ENCODE results near the gene CLEC2L.

Gene CLEC2L

DNA sequence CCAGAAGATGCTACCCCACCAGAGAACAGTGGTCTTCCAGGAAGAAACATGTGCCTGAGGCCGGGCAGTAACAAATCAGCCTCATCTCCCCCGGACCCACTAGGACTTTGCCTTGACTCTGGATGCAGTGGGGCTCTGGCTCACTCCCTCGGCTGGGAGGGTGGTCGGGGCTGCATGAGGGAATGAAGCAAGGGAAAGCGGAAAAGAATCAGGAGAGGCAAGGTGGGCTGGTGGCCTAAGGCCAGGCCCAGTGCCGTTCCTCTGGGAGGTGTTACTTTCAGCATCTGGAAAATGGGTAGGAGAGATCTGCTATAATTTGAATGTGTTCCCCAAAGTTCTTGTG is 51.8 kb downstream of the CLEC2L start:
- no peak for DNase-seq (ENCODE audit: low spot score)

DNA sequence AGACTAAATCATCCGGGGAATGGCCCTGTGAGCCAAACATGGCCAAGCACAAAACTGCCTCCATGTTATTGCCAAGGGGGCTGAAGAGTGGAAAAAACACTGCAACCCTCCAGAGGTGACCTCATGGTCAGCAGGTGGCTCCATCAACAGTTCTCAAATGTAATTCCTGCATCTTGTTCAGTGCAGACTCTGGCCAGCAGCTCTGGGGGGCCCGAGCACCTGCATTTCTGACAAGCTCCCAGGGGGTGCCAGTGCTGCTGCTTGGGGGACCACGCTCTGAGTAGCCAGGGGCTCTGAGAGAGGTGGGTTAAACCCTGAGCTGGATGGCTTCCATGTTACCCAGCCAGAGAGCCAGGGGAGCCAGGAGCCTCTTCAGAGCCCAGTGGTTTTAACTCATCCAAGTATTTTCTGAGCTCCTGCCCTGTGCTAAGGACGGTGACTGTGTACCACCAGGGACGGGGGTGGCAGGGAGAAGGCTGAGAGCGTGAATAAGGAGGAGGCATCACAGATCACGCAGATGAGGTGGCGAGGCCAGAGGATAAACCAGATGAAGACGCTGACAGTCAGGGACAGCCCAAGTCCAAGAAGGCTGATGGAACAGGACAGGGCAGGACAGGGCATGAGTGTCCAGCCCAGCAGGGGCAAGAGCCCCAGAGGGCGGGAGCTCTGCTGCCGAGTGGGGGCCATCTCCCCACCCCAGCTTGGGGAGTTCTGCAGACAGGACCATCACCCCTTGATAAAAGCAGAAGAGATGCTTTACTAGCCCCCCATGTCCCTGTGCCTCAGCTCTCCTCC is 52.9 kb downstream of the CLEC2L start:
- no peak for DNase-seq (ENCODE audit: low spot score)

DNA sequence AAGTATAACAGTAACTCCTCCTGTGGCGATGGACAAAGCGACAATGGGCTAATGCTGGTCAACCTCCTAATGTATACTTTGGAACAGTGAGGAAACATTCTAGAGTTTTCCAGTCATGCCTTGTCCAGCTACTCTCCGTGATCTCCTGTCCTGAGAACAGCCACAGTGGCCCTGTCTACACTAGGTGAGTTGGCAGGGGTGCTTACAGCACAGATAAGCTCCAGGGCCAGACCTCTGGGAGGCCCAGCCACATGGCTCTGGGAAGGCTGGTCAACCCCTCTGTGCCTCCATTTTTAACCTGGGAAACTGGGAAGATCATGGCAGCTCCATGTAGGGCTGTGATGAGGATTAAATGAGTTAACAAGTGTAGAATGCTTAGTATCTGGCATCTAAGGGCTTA is 57.0 kb downstream of the CLEC2L start:
- no peak for DNase-seq (ENCODE audit: low spot score)

DNA sequence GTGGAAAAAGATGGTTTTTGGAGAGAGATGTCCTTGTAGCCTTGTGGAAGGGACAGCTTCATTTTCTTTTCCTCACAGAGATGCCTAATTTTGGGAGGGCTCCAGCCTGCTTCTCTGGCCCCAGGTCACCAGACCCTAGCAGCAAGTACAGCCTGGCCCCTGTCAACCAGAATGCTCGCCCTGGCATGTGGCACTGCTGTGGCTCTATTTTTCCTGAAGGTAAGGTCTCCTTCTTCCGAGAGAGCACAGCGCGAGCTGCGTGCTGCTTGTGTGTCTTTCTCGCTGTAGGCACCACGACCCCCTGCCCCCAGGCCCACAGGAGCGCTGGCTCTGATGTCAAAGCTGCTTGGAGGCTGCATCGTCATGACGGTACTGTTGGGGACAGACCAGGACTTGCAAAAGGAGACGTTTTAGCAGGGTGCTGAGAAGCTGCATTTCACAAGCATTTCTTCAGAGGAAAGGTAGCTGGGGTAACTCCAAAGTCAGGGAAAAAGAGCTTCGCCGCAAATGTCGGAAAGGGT is 58.7 kb downstream of the CLEC2L start:
- no peak for DNase-seq (ENCODE audit: low spot score)

DNA sequence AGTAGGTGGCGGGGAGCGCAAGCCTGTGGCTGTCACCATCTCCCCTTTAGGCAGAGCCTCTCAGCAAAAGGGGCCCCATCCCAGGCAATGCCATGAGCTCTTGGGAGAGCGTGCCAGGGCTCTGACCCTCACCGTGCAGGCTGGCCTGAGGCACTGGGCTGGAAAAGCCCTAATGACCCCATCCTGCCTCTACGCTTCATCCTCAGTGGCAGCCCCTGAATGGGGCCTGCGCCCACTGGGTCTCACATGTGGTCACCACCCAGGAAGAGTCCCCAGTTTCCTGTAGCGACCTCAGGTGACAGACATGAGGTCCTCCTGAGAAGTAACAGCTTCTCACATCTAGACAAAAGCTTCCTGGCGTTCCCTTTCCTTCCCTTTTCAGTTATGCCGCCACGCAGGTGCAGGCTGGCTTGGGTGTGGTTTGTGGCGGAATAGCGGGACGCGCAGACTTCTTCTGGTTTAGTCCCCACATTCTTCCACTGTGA is 59.2 kb downstream of the CLEC2L start:
- no peak for DNase-seq (ENCODE audit: low spot score)

DNA sequence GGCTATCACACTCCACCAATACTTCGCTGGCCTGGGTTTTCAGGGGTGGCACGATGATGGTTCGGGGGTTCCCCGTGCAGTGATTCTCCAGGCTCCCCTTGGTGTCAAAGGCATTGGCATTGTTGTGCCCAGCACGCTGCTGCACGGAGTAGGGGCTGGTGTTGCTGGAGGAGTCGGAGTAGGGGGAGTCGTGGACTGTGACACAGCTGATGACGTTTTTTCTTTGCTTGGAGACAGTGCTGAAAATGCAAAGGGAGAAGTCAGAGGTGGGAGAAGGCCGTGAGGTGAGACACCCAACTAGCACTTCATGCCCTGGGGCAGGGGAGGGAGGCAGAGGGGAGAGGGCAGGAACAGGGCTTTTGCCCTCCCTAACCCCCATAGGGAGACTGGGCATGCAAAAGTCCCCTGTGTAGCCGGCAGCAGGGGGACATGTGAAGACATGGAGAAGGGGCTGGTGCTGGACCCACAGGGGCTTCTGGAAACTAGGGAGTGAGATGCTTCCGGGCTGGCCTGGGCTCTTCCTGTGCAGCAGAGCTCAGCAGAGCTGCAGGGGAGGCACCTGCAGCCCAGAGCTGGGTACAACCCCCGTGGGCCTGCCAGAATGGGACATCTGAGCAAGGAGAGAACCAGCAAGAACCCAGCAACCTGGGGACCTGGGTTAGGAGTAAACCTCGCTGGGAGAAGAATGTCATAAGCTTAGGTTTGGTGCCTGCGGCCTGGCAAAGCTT is 60.5 kb downstream of the CLEC2L start:
- no peak for DNase-seq (ENCODE audit: low spot score)

DNA sequence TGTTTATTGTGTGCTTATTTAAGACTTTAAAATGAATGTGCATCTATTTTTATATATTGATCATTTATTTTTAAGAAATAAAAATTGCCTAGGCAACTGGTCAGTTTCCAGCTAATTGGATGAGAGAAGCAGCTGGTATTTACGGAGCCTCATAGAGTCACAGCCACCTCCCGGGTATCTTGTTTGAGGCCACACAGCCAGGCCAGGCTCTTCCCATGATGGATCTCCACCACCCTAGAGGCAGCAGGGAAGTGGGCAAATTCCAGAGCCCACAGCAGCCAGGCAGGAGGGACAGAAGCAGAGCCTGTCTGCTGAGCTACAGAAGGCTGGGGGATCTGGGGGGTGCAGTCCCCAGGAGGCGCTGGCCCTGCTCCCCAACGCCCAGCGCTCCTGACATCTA is 61.6 kb downstream of the CLEC2L start:
- no peak for DNase-seq (ENCODE audit: low spot score)

DNA sequence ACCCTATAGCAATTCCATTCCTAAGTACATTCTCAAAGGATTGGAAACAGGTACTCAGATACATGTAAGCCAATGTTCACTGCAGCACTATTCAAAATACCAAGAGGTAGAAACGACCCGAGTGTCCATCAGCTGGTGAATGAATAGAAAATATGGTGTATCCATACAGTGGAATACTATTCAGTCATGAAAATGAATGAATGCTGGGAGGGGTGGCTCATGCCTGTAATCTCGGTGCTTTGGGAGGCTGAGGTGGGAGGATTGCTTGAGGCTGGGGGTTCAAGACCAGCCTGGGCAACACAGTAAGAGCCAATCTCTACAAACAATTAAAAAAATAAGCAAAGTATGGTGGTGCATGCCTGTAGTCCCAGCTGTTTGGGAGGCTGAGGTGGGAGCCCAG is 62.8 kb downstream of the CLEC2L start:
- no peak for DNase-seq (ENCODE audit: low spot score)

DNA sequence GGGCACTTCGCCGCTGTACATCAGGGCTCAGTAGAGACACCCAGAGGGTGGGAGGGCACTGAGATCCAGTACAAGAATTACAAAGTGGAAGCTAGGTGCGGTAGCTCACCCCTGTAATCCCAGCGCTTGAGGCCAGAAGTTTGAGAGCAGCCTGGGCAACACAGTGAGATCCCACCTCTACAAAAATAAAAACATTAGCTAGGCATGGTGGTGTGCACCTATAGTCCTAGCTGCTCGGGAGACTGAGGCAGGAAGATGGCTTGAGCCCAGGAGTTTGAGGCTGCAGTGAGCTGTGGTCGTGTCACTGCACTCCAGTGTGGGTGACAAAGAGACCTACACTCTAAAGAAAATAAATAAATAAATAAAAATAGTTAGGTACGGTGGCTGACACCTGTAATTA is 64.0 kb downstream of the CLEC2L start:
- no peak for DNase-seq (ENCODE audit: low spot score)

DNA sequence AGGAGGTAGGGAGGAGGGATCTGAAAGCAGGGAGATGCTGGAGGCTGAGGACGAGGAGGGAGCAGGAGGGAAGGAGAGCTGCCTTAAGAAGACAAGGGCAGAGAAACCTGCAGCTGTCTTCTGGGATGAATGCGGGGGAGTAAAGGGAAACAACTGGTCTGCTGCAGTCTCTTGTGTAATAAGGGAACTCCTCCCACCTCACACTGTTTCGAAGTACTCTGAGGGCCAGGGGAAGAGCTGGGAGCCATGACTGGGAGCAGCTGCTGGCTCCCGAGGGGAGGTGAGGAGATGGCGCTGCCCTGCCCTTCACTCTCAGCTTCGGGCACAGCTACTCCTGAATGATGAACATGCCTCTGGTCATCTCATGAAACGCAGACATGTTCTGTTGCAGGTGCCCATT is 65.1 kb downstream of the CLEC2L start:
- DNase-seq (ENCODE audit: low spot score): no peak

DNA sequence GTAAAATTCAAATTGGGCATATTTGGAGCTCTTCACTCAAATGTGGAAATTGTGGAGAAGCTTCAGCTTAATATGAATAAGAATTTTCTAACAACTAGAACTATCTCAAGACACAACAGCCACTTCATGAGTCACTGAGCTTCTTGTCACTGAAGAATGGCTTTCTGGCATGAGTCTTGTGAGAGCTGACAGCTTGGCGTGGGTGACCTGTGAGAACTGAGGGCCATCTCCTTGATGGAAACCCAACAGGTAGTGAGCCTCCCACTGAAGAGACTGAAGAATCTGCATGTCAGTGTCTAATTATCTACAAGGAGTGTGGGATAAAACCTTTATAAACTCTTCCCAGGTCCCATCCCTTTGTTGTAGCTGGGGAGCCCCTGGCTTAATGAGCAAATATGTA is 66.0 kb downstream of the CLEC2L start:
- peak; percentile 25 for DNase-seq (ENCODE audit: low spot score)

DNA sequence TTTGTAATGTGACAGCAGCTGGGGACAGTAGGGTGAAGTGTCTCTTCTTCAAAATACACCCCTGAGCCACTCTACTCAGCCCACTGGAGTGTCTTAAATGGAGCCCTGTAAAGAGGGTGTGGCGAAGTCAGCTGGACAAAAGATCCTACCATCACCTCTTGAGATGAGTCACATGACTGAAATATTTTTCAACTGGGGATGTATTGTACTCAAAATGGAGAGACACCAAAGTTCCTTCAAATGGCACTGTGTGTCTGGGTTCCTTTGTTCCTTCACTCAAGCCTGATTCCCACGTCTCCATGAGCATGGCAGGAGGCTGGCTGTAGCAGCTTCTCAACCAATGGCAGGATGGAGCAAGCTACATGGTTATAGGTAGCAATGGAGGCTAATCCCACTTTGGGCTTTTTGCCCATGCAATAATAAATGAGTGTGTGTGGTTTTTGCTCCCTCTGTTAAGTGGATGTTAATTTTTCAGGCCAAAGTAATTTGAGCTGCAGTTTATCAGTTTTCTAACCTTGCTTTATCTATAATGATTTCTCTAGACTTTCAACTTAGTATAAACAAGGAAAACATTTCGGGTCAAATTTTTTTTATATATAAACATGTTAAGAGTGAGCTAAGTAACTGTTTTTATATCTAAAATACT is 68.2 kb downstream of the CLEC2L start:
- no peak for DNase-seq (ENCODE audit: low spot score)

DNA sequence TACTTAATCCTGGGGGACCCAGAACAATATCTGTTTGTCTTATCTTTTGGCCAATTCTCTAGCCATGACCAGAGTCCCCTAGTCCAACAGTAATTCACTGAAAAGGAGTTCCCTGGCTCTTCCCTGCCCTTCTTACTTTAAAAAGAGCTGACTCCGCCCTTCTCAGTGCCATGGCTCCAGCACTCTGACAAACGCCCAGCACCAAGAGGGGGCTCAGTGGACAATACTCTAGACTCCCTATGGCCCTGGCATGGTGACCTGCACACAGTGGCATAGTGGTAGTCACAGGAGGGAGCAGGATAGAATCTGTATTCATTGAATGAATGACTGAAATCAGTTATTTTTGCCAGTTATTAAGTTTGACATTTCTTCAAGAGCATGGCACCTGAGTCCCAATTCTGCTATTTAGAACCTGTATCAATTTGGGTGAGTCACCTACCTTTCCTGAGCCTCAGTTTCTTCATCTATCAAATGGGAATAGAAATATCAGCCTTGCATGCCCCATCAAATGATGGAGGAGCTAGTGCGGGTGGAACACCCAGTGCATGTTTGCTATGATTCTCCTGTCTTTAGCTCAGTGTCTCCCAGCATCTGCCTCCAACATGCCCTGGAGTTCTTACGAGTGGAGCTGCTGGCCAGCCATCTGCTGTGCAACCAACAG is 69.4 kb downstream of the CLEC2L start:
- DNase-seq (ENCODE audit: low spot score): no peak

DNA sequence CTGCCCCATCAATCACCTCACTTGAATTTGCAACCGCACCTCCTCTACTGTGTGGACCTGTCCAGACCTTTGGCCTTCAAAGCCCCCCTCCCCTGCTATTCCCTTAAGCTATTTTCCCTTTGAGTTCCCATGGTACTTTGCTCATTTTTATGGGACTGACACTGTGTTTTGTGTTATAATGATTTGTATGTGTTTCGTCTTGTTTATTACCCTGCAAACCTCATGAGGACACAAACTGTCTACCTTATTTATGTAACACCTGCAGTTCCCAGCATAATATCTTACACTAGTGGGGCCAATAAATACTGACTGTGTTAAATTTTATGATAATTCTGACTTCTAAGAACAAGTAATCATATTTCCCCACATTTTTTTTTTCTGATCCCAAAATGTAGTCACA is 70.6 kb downstream of the CLEC2L start:
- DNase-seq (ENCODE audit: low spot score): no peak
